AG09319 (cell line): ENCODE results near the gene OTUB2.

ENCODE experiments used
- DNase-seq: peaks from one replicate; pipeline ENCODE4 v3.0.0-alpha.2; 2010; ENCODE audit warnings: low read depth; ENCODE audit errors: extremely low read depth
- TF ChIP-seq, protein P1 (sequence below): IDR thresholded peaks from 2 replicates; pipeline ENCODE4 v1.5.1; 2011; ENCODE audit warnings: low read depth, mild to moderate bottlenecking, inconsistent platforms, low read length, moderate library complexity

OTUB2 gene

GRCh38 chr14:94041551-94042346, 15.6 kb downstream of the OTUB2 start:
- TF ChIP-seq, protein P1, sequence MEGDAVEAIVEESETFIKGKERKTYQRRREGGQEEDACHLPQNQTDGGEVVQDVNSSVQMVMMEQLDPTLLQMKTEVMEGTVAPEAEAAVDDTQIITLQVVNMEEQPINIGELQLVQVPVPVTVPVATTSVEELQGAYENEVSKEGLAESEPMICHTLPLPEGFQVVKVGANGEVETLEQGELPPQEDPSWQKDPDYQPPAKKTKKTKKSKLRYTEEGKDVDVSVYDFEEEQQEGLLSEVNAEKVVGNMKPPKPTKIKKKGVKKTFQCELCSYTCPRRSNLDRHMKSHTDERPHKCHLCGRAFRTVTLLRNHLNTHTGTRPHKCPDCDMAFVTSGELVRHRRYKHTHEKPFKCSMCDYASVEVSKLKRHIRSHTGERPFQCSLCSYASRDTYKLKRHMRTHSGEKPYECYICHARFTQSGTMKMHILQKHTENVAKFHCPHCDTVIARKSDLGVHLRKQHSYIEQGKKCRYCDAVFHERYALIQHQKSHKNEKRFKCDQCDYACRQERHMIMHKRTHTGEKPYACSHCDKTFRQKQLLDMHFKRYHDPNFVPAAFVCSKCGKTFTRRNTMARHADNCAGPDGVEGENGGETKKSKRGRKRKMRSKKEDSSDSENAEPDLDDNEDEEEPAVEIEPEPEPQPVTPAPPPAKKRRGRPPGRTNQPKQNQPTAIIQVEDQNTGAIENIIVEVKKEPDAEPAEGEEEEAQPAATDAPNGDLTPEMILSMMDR, result no peak

DNA sequence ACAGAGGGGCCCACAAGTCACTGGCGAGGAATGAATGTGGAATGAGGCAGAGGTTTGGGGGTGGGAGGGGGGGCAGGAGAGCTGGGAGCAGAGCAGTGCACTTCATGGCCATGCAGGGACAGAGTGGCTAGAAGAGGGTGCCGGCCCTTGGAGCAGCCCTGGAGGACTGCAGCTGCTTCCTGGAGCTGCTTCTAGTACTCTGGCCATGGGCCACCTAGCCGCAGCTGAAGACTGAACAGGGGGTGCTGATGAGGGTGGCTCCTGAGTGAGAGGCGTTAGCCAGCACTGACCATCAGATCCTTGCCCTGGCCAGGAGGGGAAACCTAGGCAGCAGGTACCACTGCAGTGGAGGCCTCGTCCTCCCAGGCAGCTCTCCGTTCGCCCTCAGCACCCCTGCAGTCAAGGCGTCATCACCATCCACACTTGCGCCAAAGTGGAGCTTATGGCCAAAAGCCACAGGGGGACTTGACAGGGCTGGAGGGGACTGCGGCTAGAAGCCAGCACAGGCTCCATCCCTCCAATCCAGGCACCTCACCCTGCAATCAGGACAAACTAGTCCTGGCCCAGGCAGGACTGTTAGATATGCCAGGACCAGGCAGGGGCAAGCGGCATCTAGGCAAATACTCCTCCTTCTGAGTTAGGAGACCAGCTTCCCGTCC, 16.4 kb downstream of the OTUB2 start:
- TF ChIP-seq, protein P1, result no peak
- DNase-seq, result no peak

More at GRCh38 chr14:94041551-94042346, 15.6 kb downstream of the OTUB2 start:
- peak; percentile 27 for DNase-seq

- TF ChIP-seq, protein P1, result no peak
- no peak for DNase-seq
Measured at GRCh38 chr14:94043111-94043755, 17.1 kb downstream of the OTUB2 start.

DNA sequence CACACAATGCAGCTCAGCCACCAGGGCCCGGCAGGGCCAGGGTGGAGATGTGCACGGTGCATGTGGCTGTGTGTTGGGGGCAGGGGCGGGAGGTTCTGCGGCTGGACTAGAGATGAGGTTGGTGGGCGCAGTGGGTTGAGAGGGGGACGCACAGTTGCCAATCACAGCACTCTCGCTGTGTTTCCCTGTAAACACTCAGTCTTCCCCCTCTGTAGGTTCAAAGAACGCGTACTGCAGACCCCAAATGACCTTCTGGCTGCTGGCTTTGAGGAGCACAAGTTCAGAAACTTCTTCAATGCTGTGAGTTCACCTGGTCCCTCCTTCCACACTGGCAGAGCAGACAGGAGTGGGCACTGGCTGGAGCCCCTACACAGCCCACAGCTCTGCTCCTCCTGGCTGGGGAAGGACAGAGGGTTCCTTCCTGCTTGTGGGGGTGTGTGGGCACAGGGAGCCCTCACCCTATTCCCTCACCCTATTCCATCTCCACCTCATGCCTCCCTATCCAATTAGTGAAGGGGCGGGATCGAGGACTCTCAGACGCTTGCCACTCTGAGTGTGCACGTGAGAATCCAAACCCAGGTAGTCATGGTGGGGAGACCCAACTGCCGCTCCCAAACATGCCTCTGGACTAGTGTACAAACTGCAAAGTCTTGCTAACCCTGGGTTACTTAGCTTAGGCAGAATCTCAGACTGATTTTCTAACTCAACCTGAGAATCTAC, 17.8 kb downstream of the OTUB2 start:
- no peak for DNase-seq
- TF ChIP-seq, protein P1, result no peak

GRCh38 chr14:94044476-94045091, 18.4 kb downstream of the OTUB2 start:
- TF ChIP-seq, protein P1, result no peak
- DNase-seq, result no peak

- no peak for DNase-seq
- TF ChIP-seq, protein P1, result no peak
Measured at GRCh38 chr14:94045101-94045500, 19.0 kb downstream of the OTUB2 start.
